ENCODE data around the gene TMEM125.

The TMEM125 gene

DNA sequence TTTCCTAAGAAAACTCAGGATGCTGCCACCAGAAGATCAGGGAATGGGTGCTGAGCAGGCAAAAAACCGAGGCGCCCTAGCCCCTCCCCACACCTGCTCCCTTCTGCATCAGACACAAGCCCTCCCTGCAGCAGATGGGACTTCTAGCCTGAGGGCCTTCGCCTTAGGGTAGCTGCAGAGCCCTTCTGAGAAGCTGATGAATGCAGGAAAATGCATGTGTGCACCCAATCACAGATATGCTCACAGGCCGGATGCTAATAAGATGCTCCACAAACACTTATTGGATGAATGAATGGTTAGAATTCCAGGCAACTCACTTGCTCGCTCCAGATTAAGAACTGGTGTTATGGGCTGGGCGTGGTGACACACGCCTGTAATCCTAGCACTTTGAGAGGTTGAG is 22.4 kb downstream of the TMEM125 start:
- Mint-ChIP-seq H3K4me3 (no peak overlapping the region), H3K9me3 (no peaks in the 10 kb centered on the region), H3K27me3 (no peaks in the 10 kb centered on the region), H3K27ac (no peak overlapping the region), H3K4me1 (ENCODE audit: low read depth) (peaks cover 14% of the 10 kb centered on the region), H3K36me3 (ENCODE audit: low read depth) (no peaks in the 10 kb centered on the region)

DNA sequence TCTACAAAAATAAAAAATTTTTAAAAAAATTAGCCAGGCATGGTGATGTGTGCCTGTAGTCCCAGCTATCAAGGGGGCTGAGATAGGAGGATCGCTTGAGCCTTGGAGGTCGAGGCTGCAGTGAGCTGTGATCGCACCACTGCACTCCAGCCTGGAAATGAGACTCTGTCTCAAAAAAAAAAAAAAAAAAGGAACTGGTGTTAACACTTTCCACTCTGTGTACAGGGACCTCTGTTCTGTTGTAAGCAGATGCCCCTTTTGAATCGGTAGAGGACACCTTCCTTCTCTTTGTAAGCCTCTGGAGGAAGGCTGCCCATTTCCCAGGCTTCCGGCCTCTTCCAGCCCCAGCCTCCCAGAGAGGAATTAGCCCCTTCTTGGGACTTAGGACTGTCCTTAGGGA is 22.9 kb downstream of the TMEM125 start:
- no peak overlapping the region for H3K27ac Mint-ChIP-seq
- H3K4me3 Mint-ChIP-seq: no peak overlapping the region
- no peaks in the 10 kb centered on the region for H3K36me3 Mint-ChIP-seq (ENCODE audit: low read depth)
- no peaks in the 10 kb centered on the region for H3K9me3 Mint-ChIP-seq
- no peaks in the 10 kb centered on the region for H3K27me3 Mint-ChIP-seq
- peaks cover 14% of the 10 kb centered on the region for H3K4me1 Mint-ChIP-seq (ENCODE audit: low read depth)

DNA sequence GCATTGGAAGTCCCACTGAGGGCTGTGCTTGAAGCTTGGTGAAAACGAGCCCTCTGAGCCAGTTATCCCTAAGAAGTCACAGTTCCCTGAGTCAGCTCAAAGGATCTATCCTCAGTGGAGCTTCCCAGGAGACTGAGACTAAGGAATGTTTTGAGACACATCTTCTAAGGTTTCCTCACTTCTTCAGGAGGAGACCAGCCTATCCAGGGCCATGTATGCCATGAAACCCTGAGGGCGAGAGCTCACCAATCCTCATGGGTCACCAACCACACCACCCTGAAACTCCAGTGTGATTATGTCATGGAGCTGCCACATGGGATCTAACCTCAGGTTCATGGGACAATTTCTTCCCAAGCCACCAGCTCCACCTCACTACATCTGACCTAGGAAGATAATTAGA is 23.4 kb downstream of the TMEM125 start:
- H3K36me3 Mint-ChIP-seq (ENCODE audit: low read depth): no peaks in the 10 kb centered on the region
- no peak overlapping the region for H3K27ac Mint-ChIP-seq
- H3K4me1 Mint-ChIP-seq (ENCODE audit: low read depth): peaks cover 14% of the 10 kb centered on the region
- no peaks in the 10 kb centered on the region for H3K27me3 Mint-ChIP-seq
- H3K4me3 Mint-ChIP-seq: no peak overlapping the region
- no peaks in the 10 kb centered on the region for H3K9me3 Mint-ChIP-seq

DNA sequence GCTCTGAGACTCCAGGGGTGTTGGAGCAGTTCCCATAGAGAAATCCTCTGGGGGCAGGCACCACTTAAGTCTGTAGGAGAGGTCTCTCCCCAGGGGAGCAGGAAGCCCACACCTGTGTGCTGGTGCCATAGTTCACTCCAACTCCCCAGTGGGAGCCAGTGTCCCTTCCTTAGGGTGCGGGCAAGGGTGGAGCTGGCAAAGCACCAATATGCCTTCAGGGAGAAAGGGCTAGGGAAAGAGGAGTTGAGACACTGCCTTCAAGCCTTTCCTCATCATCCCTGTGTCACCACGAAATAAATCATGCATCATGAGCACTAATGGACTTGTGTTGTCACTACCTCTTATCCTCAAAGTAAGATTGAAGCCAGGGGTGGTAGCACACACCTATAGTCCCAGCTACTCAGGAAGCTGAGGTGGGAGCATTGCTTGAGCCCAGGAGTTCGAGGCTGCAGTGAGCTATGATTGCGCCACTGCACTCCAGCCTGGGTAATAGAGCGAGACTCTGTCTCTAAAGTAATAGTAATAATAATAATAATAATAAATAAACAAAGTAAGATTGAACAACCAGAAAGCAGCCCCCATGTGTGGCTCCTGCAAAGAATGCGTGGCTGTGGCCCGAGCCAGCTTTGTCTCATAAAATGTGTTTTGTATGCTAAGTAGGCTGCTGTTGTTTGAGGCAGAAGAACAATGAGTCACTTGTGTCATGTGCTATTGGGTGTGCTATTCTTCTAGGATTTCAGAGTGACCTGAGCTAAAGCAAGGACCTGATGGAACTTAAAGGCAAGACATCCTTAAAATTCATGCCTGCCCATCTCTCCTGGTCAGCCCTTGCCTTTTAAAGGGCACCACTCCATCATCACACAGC is 24.3 kb downstream of the TMEM125 start:
- H3K4me1 Mint-ChIP-seq (ENCODE audit: low read depth): peaks cover 14% of the 10 kb centered on the region

DNA sequence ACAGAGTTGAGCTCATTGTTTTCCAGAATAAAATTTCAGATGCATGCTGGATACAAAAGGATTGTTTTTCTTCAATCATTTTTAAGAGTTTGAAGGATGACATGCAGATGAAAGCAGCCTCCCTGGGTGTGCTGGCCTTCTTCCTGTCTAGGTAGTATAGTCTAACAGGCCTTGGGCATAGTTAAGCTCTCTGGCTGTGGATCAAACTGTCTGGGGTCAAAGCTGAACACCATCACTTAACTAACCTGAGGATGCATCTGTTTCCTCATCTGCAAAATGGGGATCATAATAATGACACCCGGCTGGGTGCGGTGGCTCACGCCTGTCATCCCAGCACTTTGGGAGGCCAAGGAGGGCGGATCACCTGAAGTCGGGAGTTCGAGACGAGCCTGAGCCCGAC is 25.0 kb downstream of the TMEM125 start:
- no peak overlapping the region for H3K27ac Mint-ChIP-seq
- no peak overlapping the region for H3K4me3 Mint-ChIP-seq
- H3K9me3 Mint-ChIP-seq: no peaks in the 10 kb centered on the region
- no peaks in the 10 kb centered on the region for H3K36me3 Mint-ChIP-seq (ENCODE audit: low read depth)
- no peaks in the 10 kb centered on the region for H3K27me3 Mint-ChIP-seq
- peaks cover 14% of the 10 kb centered on the region for H3K4me1 Mint-ChIP-seq (ENCODE audit: low read depth)

More for the DNA sequence above, 24.3 kb downstream of the TMEM125 start:
- no peaks in the 10 kb centered on the region for H3K27me3 Mint-ChIP-seq
- H3K27ac Mint-ChIP-seq: no peak overlapping the region
- H3K4me3 Mint-ChIP-seq: no peak overlapping the region
- H3K9me3 Mint-ChIP-seq: no peaks in the 10 kb centered on the region
- H3K36me3 Mint-ChIP-seq (ENCODE audit: low read depth): no peaks in the 10 kb centered on the region

DNA sequence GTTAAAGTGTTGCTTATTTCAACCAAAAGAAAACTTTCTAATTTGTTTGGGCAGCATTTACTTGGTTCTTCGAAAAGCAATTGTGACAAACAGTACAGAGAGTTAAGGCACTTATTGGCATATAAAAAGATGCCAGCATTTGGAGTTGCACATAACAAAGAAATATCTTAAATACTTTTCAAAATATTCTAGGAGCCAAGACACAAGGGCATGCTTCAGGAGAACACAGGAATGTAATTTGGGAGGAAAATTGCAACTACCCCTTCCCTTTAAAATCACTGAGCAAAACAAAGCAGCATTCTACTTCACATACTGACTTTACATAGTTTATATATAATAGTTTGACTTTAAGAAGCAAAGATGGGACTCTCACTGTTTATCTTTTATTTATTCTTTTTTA is 26.4 kb downstream of the TMEM125 start:
- Mint-ChIP-seq H3K4me3 (no peak overlapping the region), H3K4me1 (ENCODE audit: low read depth) (peaks cover 14% of the 10 kb centered on the region), H3K36me3 (ENCODE audit: low read depth) (no peaks in the 10 kb centered on the region), H3K27me3 (no peaks in the 10 kb centered on the region), H3K27ac (no peak overlapping the region), H3K9me3 (no peaks in the 10 kb centered on the region)

DNA sequence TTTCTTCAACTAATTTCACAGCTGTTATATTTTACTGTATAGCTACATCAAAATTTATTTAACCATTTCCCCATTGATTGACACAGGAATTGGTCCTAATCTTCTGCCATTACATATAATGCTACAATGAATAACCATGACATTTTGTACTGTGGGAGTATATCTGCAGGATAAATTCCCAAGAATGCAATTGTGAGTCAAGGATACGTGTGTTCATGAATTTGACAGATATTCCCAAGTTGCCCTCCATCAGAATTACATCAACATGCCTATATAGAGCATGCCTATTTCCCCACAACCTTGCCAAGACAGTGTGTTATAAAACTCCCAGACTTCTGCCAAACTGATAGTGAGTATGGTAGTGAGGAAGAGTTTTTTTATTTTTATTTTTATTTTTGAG is 28.3 kb downstream of the TMEM125 start:
- Mint-ChIP-seq H3K4me1 (ENCODE audit: low read depth) (peaks cover 14% of the 10 kb centered on the region), H3K36me3 (ENCODE audit: low read depth) (no peaks in the 10 kb centered on the region), H3K9me3 (no peaks in the 10 kb centered on the region), H3K27ac (no peak overlapping the region), H3K4me3 (no peak overlapping the region), H3K27me3 (no peaks in the 10 kb centered on the region)

DNA sequence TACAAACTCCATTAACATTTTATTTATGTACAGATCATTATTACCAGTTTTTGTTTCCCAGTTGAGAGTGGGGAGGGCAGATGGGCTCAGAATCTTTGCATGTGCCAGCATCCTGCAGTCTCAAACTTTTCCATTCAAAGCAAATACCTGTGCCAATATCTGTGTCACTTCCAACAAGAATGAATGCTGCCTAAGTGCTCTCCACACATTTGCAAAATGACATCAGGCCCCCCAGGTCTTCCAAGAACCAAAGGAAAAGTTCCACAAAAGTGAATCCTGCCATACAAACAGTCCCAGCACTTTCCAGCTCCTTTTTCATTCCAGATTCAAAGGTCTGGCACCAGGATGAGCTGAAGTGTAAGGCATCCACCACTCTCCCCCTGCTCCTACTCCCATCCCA is 29.3 kb downstream of the TMEM125 start:
- Mint-ChIP-seq H3K36me3 (ENCODE audit: low read depth) (no peaks in the 10 kb centered on the region), H3K4me1 (ENCODE audit: low read depth) (peaks cover 14% of the 10 kb centered on the region), H3K9me3 (no peaks in the 10 kb centered on the region), H3K27me3 (no peaks in the 10 kb centered on the region), H3K27ac (no peak overlapping the region), H3K4me3 (no peak overlapping the region)

DNA sequence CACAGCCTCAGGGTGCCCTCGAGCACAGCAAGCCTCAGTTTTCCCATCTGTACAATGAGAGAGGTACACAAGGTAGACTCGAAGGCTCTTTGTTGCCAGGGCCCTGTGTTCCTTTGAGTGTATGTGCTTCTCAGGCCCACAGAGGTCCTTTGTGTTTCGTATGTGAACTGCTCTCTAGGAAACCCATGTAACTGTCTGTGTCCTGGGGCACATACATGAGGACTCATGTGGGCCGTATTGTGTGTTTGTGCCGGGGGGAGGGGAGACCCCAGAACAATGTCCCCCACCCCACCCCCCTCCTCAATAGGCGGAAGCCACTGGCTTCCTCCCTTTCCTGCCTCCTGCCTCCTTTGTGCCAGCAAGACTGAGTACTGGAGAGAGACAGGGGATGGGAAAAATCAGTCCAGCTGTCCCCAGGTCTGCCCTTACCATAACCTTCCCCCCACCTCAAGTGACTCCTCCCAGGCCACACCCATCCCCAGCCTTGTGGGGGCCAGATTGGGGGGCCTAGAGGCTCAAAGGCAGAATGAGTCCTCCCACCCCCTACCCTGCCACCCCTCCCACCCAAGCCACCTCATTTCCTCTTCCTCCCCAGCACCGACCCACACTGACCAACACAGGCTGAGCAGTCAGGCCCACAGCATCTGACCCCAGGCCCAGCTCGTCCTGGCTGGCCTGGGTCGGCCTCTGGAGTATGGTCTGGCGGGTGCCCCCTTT is 30.8 kb downstream of the TMEM125 start, which contains the start of gene TIE1:
TSS of gene TIE1 (plus strand) at position 605 of the 717 bp plus-strand sequence. CDS start at position 695, 90 bp downstream.
- peaks cover 6% of the 10 kb centered on the region for H3K4me1 Mint-ChIP-seq (ENCODE audit: low read depth)
- H3K27me3 Mint-ChIP-seq: no peaks in the 10 kb centered on the region
- H3K4me3 Mint-ChIP-seq: no peak within 1 kb of the TSS
- no peaks in the 10 kb centered on the region for H3K36me3 Mint-ChIP-seq (ENCODE audit: low read depth)
- no peak within 1 kb of the TSS for H3K27ac Mint-ChIP-seq
- H3K9me3 Mint-ChIP-seq: no peaks in the 10 kb centered on the region

DNA sequence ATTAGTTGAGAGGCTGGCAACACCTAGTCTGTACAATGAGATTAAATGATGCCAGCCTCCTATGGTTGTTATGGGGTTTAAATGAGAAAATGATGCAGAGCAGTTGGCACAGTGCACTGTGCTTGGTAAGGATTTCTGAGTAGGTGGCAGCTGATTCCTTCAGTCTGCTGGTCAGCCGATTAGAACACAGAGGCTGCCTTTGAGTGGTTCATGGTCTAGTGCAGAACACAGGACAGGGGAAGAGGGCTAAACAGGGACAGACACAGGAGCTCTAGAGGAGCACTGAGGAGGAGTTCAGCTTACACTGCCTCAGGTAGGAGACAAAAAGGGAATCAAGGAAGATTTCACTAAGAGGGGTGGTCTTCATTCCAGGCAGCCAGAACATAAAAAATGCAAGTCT is 32.4 kb downstream of the TMEM125 start:
- no peaks in the 10 kb centered on the region for H3K4me1 Mint-ChIP-seq (ENCODE audit: low read depth)
- H3K36me3 Mint-ChIP-seq (ENCODE audit: low read depth): no peaks in the 10 kb centered on the region
- H3K4me3 Mint-ChIP-seq: no peak overlapping the region
- no peaks in the 10 kb centered on the region for H3K27me3 Mint-ChIP-seq
- no peaks in the 10 kb centered on the region for H3K9me3 Mint-ChIP-seq
- no peak overlapping the region for H3K27ac Mint-ChIP-seq

DNA sequence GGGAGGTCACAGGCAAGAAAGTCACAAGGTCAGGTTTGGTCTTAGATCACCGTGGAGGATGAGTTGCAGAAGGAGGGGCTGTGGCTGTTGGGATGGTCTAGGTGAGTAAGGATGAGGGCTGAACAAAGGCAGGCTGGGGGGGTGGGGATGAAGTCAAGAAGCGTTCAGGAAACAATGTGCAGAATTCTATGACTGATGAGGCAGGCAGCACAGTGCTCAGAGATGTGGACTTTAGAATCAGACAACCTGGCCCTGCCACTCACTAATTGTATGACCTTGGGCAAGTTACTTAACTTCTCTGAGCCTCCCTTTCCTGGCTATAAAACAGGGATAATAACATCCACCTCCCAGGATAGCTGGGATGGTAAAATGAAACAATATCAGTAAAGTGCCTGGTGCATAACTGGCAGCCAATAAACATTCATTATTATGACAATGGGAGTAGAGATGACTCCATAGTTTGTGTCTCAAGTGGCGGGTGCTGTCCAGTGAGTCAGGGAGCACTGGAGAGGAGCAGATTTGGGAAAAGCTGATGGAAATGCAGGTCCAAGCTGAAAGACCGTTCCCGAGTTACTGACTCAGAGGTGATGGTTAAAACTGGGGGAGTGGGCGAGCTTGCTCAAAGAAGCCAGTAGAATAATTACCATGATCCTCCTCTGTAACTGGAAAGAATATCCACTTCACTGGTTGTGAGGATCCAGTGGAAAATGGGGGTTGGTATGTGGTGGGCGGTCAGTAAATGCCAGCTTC is 33.1 kb downstream of the TMEM125 start:
- H3K36me3 Mint-ChIP-seq (ENCODE audit: low read depth): no peaks in the 10 kb centered on the region
- no peaks in the 10 kb centered on the region for H3K4me1 Mint-ChIP-seq (ENCODE audit: low read depth)
- H3K27me3 Mint-ChIP-seq: no peaks in the 10 kb centered on the region
- H3K4me3 Mint-ChIP-seq: no peak overlapping the region
- no peak overlapping the region for H3K27ac Mint-ChIP-seq
- H3K9me3 Mint-ChIP-seq: no peaks in the 10 kb centered on the region

DNA sequence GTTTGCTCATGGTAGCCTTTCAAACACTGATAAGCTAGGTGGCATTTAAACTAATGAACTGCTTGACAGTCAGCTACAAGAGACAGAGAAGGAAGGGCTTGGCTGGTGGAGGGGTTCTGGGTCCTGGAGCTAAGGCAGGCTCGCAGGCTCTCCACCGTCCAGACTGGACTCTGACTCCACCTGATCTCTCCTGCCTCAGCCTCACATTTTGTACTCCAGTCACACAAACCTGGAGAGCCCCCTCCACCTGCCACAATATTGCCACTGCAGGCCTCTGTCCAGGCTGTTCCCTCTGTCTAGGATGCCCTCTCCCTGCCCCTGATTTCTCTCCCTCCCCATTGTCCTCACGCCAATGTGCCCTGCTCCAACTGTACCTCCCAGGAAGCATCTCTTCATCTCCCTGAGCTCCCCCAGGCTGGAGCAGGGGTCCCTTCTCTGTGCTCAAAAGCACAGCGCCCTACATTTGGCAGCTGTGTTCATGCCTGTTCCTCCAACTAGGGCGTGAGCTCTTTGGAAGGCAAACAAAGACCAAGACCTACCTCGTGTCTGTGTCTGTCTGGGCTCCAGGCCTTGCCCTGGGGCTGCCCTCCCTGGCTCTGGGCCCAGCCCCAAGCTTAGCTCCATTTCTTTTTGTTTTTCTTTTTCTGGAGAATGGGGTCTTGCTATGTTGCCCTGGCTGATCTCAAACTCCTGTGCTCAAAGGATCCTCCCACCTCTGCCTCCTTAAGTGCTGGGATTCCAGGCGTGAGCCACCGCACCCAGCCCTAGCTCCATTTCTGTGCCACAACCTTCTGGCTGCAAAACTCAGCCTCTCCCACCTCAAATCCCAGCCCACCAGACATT is 33.9 kb downstream of the TMEM125 start:
- Mint-ChIP-seq H3K27me3 (no peaks in the 10 kb centered on the region), H3K9me3 (no peaks in the 10 kb centered on the region), H3K4me1 (ENCODE audit: low read depth) (no peaks in the 10 kb centered on the region), H3K4me3 (no peak overlapping the region), H3K27ac (no peak overlapping the region), H3K36me3 (ENCODE audit: low read depth) (no peaks in the 10 kb centered on the region)

DNA sequence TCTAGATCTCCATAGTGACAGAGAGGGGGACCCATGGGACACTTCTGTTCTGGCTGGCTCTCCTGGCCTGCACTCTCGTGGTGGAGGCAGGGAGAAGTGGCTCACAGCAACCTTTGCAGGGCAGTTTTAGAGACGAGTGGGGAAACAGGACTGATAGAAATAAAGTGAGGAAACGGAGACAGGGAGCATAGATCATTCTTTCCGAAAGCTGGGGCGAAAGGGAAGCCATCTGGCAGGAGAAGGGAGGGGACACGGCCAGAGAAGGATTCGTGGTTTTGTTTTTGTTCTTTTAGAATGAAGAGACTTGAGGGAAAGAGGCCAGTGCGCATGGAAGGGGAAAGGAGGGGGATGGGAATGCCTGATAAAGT is 34.5 kb downstream of the TMEM125 start:
- Mint-ChIP-seq H3K36me3 (ENCODE audit: low read depth) (no peaks in the 10 kb centered on the region), H3K27me3 (no peaks in the 10 kb centered on the region)

DNA sequence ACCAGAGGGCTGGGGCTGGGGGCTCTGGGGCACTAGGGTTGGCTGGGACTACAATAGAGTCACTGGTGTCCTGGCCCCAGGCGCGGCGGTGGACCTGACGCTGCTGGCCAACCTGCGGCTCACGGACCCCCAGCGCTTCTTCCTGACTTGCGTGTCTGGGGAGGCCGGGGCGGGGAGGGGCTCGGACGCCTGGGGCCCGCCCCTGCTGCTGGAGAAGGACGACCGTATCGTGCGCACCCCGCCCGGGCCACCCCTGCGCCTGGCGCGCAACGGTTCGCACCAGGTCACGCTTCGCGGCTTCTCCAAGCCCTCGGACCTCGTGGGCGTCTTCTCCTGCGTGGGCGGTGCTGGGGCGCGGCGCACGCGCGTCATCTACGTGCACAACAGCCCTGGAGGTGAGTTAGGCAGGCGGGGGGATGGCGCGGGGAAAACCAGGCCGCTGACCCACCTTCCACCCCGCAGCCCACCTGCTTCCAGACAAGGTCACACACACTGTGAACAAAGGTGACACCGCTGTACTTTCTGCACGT is 35.1 kb downstream of the TMEM125 start:
- no peaks in the 10 kb centered on the region for H3K9me3 Mint-ChIP-seq
- H3K27me3 Mint-ChIP-seq: no peaks in the 10 kb centered on the region
- H3K27ac Mint-ChIP-seq: no peak overlapping the region
- no peaks in the 10 kb centered on the region for H3K36me3 Mint-ChIP-seq (ENCODE audit: low read depth)
- no peak overlapping the region for H3K4me3 Mint-ChIP-seq
- H3K4me1 Mint-ChIP-seq (ENCODE audit: low read depth): no peaks in the 10 kb centered on the region

More for the DNA sequence above, 34.5 kb downstream of the TMEM125 start:
- Mint-ChIP-seq H3K4me1 (ENCODE audit: low read depth) (no peaks in the 10 kb centered on the region), H3K9me3 (no peaks in the 10 kb centered on the region), H3K4me3 (no peak overlapping the region), H3K27ac (no peak overlapping the region)
